ENCODE measurements around the gene GDAP1L1.

DNA sequence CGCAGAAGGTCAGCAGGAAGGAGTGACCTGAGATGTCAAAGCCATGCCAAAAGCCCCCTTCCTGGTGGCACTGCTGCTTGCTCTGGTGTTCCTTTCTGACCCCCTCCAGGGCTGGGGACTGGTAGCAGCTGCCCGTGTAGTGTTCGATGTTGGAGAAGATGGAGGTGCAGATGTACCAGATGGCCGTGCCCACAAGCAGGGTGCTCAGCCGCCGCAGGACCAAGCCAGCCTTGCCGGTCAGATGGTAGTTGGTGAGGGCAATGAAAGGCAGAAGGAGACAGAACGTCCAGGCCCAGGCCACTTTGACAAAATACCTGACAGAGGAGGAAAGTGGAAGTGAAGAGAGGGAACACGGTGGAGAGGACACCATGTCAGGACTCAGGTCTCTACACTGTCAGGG is 59.8 kb downstream of the GDAP1L1 start:
- TF ChIP-seq, protein P1, sequence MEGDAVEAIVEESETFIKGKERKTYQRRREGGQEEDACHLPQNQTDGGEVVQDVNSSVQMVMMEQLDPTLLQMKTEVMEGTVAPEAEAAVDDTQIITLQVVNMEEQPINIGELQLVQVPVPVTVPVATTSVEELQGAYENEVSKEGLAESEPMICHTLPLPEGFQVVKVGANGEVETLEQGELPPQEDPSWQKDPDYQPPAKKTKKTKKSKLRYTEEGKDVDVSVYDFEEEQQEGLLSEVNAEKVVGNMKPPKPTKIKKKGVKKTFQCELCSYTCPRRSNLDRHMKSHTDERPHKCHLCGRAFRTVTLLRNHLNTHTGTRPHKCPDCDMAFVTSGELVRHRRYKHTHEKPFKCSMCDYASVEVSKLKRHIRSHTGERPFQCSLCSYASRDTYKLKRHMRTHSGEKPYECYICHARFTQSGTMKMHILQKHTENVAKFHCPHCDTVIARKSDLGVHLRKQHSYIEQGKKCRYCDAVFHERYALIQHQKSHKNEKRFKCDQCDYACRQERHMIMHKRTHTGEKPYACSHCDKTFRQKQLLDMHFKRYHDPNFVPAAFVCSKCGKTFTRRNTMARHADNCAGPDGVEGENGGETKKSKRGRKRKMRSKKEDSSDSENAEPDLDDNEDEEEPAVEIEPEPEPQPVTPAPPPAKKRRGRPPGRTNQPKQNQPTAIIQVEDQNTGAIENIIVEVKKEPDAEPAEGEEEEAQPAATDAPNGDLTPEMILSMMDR (IDR thresholded peaks at IDR 0.05), result no peak
- no peak for TF ChIP-seq EZH2phosphoT487 (IDR thresholded peaks at IDR 0.05)
- no peak for TF ChIP-seq EZH2 (IDR thresholded peaks at IDR 0.05)

Data from neural progenitor cell (in vitro differentiated cells).